GM19395 (cell line): ENCODE measurements around the gene EMCN.
"Not testable (repeated sequence)": the region's sequence is repeated elsewhere in the genome, so short reads cannot be mapped to it uniquely, and the experiment has no call there.

ENCODE experiments used
- ATAC-seq: cut with Tn5 transposase; IDR thresholded peaks from one replicate; pipeline ENCODE4 v1.9.1; 2021; ENCODE audit warnings: mild to moderate bottlenecking, moderate library complexity; ENCODE audit not compliant: unreplicated experiment

Gene EMCN

DNA sequence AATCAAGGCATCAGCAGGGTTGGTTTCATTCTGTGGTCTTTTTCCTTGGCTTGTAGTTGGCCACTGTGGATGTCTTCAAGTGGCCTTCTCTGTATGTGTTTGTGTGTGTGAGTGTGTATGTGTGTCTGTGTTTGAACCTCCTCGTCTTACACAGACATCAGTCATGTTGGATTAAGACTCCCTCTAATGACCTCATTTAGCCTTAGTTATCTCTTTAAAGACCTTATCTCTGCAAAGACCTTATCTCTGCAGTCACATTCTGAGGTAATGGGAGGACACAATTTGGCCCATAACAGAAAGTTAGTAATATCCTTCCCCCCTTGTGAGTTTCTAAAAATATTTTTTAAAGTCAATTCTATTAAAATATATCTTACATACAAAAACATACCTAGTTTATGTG, 126.7 kb downstream of the EMCN start:
- no peak for ATAC-seq

DNA sequence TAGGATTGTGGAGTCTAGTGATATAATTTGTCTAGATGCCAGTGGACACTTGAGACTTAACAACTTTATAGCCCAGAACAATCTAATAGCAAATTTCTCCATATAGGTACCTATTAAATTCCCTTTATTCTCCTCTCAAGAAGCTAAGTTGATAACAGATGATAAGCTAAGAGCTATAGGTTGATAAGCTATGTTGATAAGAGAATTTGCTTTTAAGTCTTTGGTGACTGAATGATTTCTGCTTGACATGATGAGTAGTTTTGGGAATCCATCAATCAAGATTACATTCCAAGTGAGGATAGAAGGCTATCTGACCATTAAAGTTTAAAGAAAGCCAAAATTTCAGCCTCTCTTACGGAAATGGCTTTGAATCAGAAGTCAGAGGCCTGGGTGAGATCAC, 131.6 kb downstream of the EMCN start:
- no peak for ATAC-seq

DNA sequence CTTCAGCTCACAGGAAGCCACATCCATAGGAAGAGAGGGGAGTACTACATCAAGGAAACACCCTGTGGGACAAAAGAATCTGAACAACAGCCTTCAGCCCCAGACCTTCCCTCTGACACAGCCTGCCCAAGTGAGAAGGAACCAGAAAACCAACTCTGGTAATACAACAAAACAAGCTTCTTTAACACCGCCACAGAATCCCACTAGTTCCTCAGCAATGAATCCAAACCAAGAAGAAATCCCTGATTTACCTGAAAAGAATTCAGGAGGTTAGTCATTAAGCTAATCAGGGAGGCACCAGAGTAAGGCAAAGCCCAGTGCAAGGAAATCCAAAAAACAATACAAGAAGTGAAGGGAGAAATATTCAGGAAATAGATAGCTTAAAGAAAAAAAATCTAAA, 137.4 kb downstream of the EMCN start:
- ATAC-seq, result not testable (repeated sequence)

DNA sequence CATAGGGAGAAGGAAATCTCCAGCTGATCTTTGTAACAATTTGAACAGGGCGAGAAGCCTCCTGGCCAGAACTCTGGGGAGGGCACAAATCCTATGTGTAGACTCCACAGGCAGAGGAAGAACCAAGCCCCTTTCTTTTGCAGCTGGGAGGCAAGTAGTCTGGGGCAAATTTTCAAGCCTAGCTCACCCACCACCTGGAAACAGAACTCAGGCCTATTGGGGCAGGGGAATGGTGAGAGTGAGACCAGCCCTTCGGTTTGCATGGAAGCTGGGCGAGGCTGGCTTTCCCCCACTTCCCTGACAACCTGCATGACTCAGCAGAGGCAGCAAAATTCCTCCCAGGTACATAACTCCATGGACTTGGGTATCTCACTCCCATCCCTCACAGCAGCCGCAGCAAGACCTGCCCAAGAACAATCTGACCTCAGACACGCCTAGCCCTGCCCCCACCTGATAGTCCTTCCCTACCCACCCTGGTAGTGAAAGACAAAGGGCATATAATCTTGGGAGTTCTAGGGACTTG, 138.2 kb downstream of the EMCN start:
- ATAC-seq, result no peak

DNA sequence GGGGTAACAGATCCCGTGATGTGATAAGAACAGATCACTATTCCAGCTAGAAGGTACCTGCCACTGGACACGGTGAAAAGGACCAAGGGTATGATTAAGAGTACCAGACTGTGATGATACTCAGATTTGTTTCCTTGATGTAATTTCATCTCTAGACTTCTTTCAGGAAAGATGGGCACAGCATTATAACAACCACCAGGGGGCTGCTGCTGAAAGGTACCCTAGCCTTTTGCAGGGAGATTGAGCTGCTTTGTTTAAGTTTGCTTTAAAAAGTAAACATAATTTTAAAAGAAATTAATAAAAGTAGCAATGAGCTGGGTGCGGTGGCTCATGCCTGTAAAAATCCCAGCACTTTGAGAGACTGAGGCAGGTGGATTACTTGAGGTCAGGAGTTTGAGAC, 145.4 kb downstream of the EMCN start:
- ATAC-seq, result no peak

DNA sequence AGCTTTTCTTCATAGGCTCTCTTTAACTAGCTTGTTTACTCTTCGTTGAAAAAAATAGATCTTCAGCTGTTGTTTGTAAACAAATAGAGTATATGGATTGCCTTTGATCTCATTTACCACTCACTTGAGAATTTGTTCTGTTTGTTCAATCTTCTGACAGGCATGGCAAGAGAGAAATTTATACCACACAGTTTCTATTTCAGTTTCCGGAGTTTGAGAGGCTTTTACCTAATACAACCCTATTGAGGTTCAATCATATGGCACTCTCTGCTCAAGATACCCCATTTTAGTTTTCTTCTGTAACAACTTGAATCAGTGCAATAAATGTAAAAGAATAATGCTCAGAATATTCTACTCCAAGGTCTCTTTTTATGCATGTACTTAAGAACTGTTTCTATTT, 148.0 kb downstream of the EMCN start:
- no peak for ATAC-seq

DNA sequence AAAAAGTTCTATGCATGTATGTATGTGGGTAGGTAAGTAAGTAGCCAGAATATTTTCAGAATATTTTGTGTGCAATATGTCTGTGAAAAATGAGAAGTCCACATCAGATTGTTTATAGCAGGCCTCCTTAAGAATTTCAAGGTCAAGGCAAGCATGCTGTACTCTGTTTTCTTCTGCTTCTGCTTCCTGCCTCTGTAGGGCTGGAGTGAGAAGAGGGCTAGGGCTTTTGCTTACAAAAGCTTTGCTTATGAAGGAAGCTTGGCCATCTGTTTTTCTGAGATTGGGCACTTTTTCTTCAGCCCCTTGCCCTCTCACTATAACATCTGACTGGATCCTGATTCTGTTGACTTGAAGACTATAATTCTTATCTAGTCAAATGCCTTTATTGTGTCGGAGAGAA, 150.4 kb downstream of the EMCN start:
- ATAC-seq, result no peak

DNA sequence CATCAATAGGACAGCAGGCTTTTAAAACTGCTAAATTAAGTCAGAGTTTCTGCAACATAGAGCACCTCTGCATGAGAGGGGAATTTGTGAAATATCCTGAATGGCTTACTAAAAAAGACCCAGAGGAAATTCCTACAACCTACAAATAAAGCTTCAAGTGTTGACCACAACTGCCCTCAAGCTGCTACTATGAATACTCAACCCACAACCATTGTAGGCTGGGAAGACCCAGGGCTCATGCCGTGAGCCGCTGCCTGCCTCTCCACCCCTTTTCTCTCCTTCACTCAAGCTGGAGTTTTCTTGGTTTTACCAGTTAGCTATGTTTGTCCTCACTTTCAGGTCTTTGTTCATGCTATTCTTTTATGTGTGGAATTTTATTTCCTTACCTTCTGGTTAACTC, 151.6 kb downstream of the EMCN start:
- ATAC-seq, result no peak

DNA sequence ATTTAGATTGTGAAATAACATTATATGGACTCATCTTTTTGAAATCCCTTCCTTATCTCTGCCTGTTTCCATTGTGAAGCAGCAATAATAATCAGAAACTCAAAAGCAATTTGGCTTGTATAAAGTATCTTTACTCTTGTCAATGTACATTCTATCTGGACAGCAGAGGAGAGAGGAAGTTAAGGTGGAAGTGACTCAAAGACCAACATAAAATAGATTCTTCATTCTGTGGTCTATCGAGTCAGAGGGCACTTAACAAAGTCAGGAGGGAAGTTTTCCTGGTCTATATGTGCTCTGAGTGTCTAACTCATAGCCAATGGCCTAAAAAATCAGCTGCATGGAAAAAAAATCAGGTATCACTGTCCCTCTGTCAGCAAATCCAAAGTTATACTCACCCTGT, 155.5 kb downstream of the EMCN start:
- ATAC-seq, result no peak

DNA sequence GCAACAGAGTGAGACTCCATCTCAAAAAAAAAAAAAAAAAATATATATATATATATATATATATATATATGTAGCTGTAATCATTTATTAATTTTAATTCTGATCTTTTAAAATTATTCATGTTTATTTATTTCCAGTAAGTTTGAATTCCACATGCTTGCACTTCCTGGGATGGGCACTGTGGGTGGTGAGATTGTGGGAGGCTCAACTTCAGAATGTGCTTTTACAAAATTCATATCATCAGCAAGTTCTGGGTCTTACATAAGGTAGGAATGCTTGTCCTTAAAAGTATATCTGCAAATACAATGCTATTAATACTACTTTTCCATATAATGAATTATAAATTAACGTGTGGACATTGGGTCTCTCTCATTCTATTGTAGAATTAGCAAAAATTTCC, 156.5 kb downstream of the EMCN start:
- no peak for ATAC-seq

DNA sequence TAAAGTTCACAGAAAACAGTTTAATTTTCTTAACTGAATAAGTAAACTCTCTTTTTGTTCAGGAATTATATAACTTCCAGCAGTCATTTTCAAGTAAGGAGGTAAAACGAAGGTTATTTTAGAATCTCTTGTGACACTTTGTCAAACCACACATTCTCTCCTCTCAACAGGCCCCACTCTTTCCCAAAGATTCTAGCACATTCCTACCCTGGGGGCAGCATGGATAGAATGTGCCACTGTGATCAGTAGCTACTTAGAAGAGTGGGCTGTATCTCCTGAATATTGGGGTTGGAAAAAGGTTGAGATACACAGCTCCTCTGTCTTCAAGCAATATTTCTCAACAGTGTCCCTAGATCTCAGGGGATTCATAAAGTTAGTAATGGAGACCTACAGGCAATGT, 157.6 kb downstream of the EMCN start:
- ATAC-seq, result no peak

DNA sequence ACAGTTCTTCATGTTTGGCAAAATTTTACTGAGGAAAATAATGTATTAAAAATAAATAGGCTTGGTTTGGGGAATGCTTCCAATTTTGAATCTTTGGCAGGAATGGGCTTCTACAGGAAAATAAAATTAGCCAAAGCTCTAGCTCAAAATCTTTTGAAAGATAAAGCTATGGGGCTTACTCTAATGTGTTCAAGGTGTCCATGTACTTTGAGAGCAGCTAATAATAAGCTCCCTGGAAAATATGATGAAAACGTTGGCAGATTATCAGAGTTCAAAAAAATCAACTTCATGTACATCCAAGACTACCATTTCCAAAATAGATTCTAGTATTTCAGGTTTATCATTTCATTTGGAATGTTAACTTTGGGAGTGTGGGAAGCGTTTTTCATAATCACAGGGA, 158.4 kb downstream of the EMCN start:
- ATAC-seq, result no peak

DNA sequence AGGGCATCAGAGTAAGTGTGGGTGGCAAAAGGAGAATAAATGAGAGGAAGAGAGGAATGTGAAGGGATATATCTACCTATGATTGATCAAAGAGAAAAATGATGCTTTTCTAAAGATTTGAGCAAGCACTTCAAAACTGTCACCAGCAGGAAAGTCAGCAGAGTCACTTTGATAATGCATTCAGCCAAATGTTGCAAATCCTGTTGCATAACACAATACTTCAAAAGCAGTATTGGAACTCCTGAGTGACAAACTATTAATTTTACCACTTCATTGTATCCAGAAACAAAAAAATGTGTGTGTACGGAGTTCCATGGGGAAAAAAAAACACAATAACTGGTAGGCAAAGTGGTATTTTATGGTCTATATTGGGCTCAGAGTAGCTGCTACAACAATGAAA, 160.3 kb downstream of the EMCN start:
- ATAC-seq, result no peak

DNA sequence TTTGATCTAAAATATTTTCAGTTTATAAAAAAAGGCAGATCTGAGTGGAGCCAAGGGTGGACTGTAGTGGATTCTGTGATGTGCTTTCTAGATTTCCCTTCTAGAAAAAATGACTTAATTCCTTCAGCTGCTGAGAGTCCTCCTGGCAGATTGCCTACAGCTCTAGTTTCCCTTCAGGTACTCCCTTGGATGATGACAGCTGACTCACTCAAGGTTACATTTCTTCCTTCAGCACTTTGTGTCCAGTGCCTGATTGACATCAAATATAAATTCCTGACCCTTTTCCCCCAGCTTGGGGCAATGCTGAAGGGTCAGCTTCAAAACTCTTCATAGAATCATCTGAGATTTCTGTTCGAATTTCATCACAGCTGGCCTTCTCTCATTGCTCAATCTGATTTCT, 161.7 kb downstream of the EMCN start:
- no peak for ATAC-seq

DNA sequence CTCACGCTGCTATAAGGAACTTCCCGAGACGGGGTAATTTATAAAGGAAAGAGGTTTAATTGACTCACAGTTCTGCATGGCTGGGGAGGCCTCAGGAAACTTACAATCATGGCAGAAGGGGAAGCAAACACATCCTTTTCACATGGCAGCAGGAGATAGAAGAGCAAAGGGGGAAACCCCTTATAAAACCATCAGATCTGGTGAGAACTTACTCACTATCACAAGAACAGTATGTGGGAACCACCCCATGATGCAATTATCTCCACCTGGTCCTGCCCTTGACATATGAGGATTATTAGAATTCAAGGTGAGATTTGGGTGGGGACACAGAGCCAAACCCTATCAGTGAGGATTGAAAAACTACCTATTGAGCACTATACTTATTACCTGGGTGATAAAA, 165.5 kb downstream of the EMCN start:
- not testable (repeated sequence) for ATAC-seq

DNA sequence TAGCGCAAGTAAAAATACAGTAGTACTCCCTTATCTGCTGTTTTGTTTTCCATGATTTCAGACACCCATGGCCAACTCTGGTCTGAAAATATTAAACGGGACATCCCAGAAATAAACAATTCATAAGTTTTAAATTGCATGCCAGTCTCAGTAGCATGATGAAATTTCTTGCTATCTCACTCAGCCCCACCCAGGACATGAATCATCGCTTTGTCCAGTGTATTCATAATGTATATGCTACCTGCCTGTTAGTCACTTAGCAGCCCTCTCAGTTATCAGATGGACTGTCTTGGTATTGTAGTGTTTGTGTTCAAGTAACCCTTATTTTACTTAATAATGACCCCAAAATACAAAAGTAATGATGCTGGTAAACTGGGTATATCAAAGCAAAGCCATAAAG, 169.3 kb downstream of the EMCN start:
- ATAC-seq, result no peak

DNA sequence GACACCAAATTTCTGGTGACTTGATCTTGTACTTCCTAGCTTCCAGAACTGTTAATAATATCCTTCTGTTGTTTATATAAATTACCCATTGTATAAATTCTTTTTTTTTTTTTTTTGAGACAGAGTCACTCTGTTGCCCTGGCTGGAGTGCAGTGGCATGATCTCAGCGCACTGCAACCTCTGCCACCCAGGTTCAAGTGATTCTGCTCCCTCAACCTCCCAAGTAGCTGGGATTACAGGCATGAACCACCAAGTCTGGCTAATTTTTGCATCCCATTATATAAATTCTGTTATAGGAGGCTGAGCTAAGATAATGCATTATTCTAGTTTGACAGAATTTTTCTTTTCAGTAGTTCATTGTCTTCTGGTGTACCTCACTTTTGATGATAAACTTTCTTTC, 170.6 kb downstream of the EMCN start:
- ATAC-seq, result no peak

DNA sequence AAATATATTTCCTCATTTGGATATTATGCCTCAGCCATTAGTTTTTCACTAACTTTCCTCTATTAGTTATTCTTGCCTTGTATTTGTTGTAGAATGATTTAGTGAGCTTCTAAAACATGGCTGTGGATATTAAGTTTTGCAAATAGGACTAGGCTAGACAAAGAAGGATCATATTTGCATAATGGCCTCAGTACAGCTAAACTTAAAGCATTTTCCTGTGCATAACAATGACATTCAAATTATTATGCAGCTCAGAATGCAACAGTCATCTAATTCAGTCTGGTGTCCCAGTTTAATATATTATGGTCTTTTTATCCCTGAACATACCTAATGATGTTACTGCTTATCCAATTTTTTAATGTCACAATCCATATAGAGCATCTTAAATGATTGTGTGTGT, 172.2 kb downstream of the EMCN start:
- ATAC-seq, result no peak
